GM12872 (cell line): Measurements from ENCODE around the gene SCMH1.

Experiments used
- TF ChIP-seq, protein P1 (sequence below): IDR thresholded peaks from 3 replicates; pipeline ENCODE4 v1.5.1; 2011; ENCODE audit warnings: low read depth, mild to moderate bottlenecking, low read length, moderate library complexity; ENCODE audit not compliant: insufficient read depth

Gene SCMH1

DNA sequence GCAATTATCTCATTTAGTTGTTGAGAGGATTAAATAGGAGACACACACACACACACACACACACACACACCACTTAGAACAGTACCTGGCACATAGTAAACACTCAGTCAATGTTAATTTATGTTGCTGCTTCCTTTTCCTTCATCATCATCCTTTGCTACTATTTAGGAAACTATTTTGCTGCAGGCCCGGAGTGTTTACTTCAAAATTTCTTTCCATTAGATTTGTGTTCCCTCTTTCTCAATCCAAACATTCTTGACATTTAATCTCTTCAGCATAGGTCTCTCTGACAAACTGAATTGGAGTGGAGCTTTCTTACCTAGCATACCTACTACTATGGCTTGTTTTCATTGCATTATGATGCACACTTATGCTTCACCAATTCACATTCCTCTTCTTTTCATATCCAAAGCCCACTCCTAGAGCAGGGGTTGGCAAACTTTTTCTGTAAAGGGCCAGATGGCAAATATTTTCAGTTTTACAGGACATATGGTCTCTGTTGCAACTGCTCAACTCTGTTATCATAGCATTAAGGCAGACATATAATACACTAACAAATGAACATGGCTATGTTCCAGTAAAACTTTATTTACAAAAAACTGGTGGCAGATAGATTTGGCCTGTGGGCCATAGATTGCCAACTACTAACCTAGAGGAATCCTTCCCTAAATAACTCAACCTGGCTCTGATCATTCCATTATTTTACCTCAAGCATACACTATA, 49.5 kb downstream of the SCMH1 start:
- TF ChIP-seq, protein P1, sequence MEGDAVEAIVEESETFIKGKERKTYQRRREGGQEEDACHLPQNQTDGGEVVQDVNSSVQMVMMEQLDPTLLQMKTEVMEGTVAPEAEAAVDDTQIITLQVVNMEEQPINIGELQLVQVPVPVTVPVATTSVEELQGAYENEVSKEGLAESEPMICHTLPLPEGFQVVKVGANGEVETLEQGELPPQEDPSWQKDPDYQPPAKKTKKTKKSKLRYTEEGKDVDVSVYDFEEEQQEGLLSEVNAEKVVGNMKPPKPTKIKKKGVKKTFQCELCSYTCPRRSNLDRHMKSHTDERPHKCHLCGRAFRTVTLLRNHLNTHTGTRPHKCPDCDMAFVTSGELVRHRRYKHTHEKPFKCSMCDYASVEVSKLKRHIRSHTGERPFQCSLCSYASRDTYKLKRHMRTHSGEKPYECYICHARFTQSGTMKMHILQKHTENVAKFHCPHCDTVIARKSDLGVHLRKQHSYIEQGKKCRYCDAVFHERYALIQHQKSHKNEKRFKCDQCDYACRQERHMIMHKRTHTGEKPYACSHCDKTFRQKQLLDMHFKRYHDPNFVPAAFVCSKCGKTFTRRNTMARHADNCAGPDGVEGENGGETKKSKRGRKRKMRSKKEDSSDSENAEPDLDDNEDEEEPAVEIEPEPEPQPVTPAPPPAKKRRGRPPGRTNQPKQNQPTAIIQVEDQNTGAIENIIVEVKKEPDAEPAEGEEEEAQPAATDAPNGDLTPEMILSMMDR: no peak

DNA sequence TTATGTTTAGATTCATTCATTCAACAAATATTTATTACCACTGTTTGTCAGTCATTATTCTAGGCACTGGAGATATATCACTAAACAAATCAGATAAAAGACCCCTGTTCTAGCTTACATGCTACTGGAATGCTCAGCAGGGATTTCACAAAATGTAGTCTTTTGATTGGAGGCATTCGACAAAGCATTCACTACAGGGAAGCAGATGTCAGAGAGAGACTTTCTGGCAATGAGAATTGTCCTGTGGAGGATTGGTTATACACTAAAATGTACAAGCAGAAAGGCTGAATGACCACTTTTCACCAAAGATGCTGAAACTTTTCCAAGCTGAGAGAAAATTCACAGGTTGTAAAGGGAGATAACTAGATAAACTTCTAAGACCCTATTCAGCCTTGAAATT, 57.7 kb downstream of the SCMH1 start:
- TF ChIP-seq, protein P1: no peak

DNA sequence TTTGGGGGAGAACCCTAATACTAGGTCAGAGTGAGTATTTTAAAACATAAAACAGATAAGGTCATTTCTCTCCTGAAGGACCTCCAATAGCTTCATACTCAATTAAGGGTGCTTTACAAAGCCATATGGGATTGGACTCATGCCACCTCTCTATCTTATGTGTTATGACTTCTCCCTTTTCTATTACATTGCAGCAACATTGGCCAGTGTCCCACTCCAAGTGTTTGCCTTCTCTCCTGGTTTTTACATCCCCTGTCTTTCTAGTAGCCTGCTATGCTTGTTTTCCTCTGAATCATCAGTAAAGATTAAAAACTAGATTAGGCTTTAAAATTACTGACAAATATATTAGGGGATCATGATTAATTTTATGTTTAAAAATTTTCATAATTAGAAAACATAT, 66.6 kb downstream of the SCMH1 start:
- TF ChIP-seq, protein P1: no peak

DNA sequence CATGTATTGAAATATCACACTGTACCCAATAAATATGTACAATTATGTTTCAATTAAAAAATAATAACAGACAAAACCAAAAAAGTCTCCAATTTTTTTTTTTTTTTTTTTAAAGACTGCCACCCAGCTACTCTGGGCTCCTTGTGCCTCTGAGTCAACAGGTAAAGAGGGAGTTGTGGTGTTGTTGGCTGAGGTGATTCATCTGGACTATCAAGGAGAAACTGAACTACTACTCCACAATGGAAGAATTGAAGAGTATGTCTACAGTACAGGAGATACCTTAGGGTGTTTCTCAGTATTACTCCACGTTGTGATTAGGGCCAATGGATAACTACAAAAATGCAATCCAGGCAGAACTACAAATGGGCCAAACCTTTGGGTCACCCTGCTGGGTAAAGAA, 67.9 kb downstream of the SCMH1 start:
- TF ChIP-seq, protein P1: no peak

DNA sequence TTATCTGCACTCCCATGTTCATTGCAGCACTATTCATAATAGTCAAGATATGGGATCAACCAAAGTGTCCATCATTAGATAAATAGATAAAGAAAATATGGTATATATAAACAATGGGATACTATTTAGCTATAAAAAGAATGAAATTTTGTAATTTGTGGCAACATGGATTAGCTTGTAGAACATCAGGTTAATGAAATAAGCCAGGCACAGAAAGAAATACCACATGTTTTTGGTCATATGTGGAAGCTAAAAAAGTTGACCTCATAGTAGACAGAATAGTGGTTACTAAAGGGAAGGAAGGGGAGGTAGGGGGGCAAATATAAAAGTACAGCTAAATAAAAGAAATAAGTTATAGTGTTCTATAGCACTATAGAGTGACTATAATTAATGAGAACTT, 68.5 kb downstream of the SCMH1 start:
- TF ChIP-seq, protein P1: no peak

DNA sequence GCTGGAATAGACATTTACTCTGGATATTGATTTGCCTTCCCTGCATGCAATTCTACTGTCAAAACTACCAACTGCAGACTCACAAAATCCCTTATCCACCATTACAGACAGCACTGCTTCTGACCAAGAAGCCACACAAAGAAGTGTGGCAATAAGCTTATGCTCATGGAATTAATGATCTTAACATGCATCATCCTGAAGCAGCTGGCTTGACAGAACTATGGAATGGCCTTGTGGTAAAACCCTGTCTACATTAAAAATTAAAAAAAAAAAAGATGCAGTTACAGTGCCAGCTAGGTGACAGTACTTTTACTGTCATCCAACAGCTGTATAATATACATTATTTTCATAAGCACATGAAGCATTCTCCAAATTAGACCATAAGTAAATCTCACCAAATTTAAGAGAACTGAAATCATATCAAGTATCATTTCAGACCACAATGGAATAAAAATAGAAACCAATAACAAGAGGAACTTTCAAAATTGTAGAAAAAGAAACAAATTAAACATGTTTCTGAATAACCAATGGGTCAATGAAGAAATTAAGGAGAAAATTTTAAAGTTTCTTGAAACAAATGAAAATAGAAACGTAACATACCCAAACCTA, 70.7 kb downstream of the SCMH1 start:
- TF ChIP-seq, protein P1: no peak

DNA sequence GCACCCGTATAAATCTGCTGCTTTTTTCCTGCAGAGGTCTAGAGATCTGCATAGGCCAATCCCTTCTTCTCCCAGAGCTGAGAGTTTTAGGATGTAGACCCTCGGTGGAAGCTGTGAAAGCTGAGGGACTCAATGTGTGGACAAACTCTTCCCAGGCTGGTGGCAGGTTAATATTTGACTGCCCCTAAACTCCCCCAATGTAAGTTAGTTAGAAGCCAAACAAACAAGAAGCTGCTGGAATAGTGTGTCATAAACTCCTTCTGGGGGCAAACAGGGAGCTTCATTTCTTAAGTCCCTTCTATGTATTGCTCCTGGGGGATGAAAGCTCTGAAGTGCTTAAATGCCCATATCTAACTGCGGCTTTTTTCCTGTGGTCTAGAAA, 72.3 kb downstream of the SCMH1 start:
- TF ChIP-seq, protein P1: no peak
